Peyer's patch (tissue), 4 donors: ENCODE data around the gene CORO1C. TPM values are rescaled to one million over a fixed set of nuclear protein-coding genes. Genes with fewer than 3 reads are reported as not detected.
"Not testable (repeated sequence)": the region's sequence is repeated elsewhere in the genome, so short reads cannot be mapped to it uniquely, and the experiment has no call there.

Experiments
- DNase-seq, 3 donors: peaks; one replicate each; pipeline ENCODE4 v3.0.0-alpha.2; 2017 to 2019
- H3K27ac ChIP-seq, 4 donors: fragments of 200-600 bp; sonication (generic); one replicate each; pipeline ENCODE4 v1.5.1; 2016 to 2019
- H3K27me3 ChIP-seq, 2 donors: fragments of 200-600 bp; sonication (generic); one replicate each; pipeline ENCODE4 v1.5.1; 2019
- H3K36me3 ChIP-seq, 3 donors: fragments of 200-600 bp; sonication (generic); one replicate each; pipeline ENCODE4 v1.5.1; 2016 to 2019
- H3K4me1 ChIP-seq, 4 donors: fragments of 200-600 bp; sonication (generic); one replicate each; pipeline ENCODE4 v1.5.1; 2016 to 2019
- H3K4me3 ChIP-seq, 4 donors: fragments of 200-600 bp; sonication (generic); 1 replicate in 3 of 4; 2 replicates in 1 of 4; pipeline ENCODE4 v1.5.1; 2016 to 2019; ENCODE audit warnings: mild to moderate bottlenecking in 1 of 4
- H3K9me3 ChIP-seq, 4 donors: fragments of 200-600 bp; sonication (generic); one replicate each; pipeline ENCODE4 v1.5.1; 2016 to 2019; ENCODE audit warnings: mild to moderate bottlenecking in 1 of 4
- POLR2A ChIP-seq, 2 donors: fragments of 450-650 bp; IDR thresholded peaks; one replicate each; pipeline ENCODE4 v1.5.1; 2017; ENCODE audit warnings: antibody characterized with exemption in 2 of 2, mild to moderate bottlenecking in 2 of 2, moderate library complexity in 2 of 2
- total RNA-seq, 4 donors: library from RNA; depleted of rRNA; stranded (reverse); fragments of >200 nt; gene quantifications; one replicate each; pipeline ENCODE4 v1.1.0, GENCODE V29; 2016
- TF ChIP-seq, protein P1 (sequence below), 6 experiments: fragments of 450-650 bp in 4 of 6; fragments of 200-600 bp in 2 of 6; sonication (generic) in 1 of 6; IDR thresholded peaks; one replicate each; pipeline ENCODE4 v1.5.1; 2017 to 2019; ENCODE audit warnings: antibody characterized with exemption in 6 of 6, mild to moderate bottlenecking in 3 of 6, moderate library complexity in 1 of 6

The CORO1C gene
- total RNA-seq, 4 donors from 2014 or later = 76.3 to 144 (median 87.4) TPM

- TF ChIP-seq, protein P1, sequence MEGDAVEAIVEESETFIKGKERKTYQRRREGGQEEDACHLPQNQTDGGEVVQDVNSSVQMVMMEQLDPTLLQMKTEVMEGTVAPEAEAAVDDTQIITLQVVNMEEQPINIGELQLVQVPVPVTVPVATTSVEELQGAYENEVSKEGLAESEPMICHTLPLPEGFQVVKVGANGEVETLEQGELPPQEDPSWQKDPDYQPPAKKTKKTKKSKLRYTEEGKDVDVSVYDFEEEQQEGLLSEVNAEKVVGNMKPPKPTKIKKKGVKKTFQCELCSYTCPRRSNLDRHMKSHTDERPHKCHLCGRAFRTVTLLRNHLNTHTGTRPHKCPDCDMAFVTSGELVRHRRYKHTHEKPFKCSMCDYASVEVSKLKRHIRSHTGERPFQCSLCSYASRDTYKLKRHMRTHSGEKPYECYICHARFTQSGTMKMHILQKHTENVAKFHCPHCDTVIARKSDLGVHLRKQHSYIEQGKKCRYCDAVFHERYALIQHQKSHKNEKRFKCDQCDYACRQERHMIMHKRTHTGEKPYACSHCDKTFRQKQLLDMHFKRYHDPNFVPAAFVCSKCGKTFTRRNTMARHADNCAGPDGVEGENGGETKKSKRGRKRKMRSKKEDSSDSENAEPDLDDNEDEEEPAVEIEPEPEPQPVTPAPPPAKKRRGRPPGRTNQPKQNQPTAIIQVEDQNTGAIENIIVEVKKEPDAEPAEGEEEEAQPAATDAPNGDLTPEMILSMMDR (IDR thresholded peaks at IDR 0.05) = no peak
- no peak for TF ChIP-seq POLR2A (IDR thresholded peaks at IDR 0.05)
- peak overlapping the region in 3 of 4 donors; percentile 30 to 87 (median 43) for H3K27ac ChIP-seq
- no peak for DNase-seq
- H3K9me3 ChIP-seq = no peaks in the 10 kb centered on the region
- peaks cover 0 to 31% (median 12%) of the 10 kb centered on the region in 4 donors for H3K4me1 ChIP-seq
- no peaks in the 10 kb centered on the region for H3K36me3 ChIP-seq
- no peak overlapping the region for H3K4me3 ChIP-seq
- no peaks in the 10 kb centered on the region for H3K27me3 ChIP-seq
These were observed 64.0 kb downstream of the CORO1C start for GRCh38 chr12:108667349-108667748.

DNA sequence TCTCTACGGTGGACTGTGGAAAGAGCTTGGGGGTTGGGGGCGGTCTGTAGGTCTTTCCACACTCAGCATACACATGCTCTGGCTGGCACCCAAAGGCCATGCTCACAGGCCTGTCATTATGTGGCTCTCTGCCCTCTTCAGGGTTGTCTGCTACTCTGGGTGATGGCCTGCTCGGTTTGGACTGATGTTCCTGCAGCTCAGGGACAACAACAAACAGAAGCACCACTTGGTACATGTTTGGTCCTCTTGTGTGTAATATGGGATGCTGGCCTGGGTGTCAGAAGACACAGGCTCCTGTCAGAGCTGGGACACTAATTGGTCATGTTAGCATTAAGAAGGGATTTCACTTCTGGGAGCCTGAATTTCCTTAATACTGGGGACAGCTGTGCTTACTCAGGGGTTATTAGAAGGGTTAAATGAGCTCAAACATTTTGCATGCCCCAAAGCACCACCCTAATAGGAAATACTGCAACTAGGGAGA is 64.9 kb downstream of the CORO1C start:
- H3K27ac ChIP-seq = peak overlapping the region; percentile 30 to 87 (median 56)
- TF ChIP-seq, protein P1 (IDR thresholded peaks at IDR 0.05) = no peak
- no peak for TF ChIP-seq POLR2A (IDR thresholded peaks at IDR 0.05)
- no peaks in the 10 kb centered on the region for H3K36me3 ChIP-seq
- no peaks in the 10 kb centered on the region for H3K9me3 ChIP-seq
- H3K27me3 ChIP-seq = no peaks in the 10 kb centered on the region
- no peak overlapping the region for H3K4me3 ChIP-seq
- H3K4me1 ChIP-seq = peaks cover 0 to 31% (median 12%) of the 10 kb centered on the region in 4 donors
- DNase-seq = no peak

DNA sequence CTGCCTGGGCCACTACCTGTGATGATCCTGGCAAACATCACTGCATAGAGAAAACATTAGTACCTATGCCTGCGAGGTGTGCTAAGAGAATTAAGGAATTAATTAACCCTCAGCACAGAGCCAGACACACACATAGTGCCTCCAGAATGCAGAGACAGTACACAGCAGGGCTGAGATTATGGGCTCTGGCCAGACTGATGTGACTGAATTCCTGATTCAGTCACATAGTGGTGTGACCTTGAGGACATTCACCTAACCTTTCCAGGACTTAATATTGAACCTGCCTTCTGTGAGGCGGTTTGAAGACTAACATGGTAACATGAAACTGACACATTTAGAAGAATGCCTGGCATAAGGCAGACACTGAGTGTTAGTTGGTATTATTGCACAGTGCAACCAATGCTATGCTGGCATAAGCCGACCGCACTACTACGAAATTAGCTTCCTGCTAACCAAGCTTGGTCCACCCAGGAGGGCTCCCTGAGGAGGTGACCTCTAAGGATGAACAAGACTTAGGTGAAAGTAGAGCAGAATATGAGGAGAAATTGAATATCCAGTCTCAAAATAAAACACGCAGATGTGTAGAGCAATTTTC is 65.6 kb downstream of the CORO1C start:
- TF ChIP-seq, protein P1 (IDR thresholded peaks at IDR 0.05) = no peak
- no peak for TF ChIP-seq POLR2A (IDR thresholded peaks at IDR 0.05)
- Histone ChIP-seq H3K9me3 (no peaks in the 10 kb centered on the region), H3K36me3 (no peaks in the 10 kb centered on the region), H3K4me1 (peaks cover 0 to 31% (median 12%) of the 10 kb centered on the region in 4 donors), H3K4me3 (no peak overlapping the region), H3K27ac (peak overlapping the region; percentile 42 to 87 (median 56)), H3K27me3 (no peaks in the 10 kb centered on the region)
- DNase-seq = no peak

DNA sequence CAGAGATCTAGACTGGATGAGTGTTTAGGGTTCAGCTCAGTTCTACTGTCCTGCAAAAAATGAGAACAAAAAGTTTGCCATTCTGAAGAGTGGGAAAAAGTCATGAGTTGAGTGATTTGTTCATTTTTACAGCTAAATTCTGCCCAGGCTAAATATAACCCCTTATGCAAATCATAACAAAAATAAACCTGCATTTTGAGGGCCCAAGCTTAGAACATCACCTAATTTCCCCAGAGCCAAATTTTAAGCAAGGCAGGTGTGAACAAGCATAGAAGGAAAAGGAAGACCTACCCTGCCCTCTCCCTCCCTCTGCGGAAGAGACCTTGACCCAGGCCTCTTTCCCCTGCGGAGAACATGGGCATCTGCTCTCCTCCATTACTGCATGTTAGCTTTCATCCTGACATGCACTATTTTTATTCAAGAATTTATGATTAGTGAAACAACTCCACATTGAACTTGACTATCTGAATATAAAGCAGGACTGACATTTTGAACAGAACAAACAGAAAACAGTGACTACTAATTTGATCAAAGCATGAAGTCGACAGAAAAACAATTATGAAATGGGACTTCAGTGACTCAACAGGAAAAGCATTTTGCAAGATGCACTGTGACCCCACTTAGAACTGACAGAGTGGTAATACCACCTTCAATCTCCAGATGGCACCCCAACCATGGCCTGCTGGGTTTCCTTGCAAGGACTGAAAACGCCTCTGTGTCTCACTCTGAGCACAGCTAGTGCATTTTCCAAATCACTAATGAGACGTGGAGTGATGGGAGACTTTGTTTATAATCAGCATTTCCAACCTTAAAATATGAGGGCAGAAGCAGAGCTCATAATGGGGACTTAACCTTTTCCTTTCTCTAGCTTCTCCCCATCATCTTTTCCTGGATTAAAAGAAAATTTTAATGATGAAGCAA is 66.7 kb downstream of the CORO1C start:
- H3K27ac ChIP-seq = peak overlapping the region; percentile 61 to 87 (median 68)
- peaks cover 0 to 31% (median 12%) of the 10 kb centered on the region in 4 donors for H3K4me1 ChIP-seq
- no peaks in the 10 kb centered on the region for H3K9me3 ChIP-seq
- TF ChIP-seq, protein P1 (IDR thresholded peaks at IDR 0.05) = peak; percentile 89 to 99 (median 96)
- no peak for TF ChIP-seq POLR2A (IDR thresholded peaks at IDR 0.05)
- no peak overlapping the region for H3K4me3 ChIP-seq
- peaks cover 0 to 5% (median 0%) of the 10 kb centered on the region in 3 donors for H3K36me3 ChIP-seq
- DNase-seq = peak; percentile 66 to 94 (median 80)
- no peaks in the 10 kb centered on the region for H3K27me3 ChIP-seq

- peaks cover 0 to 10% (median 0%) of the 10 kb centered on the region in 3 donors for H3K36me3 ChIP-seq
- no peaks in the 10 kb centered on the region for H3K27me3 ChIP-seq
- peaks cover 0 to 30% (median 12%) of the 10 kb centered on the region in 4 donors for H3K4me1 ChIP-seq
- H3K9me3 ChIP-seq = no peaks in the 10 kb centered on the region
- no peak for DNase-seq
- peak overlapping the region; percentile 18 to 87 (median 65) for H3K27ac ChIP-seq
- H3K4me3 ChIP-seq = no peak overlapping the region
- TF ChIP-seq POLR2A (IDR thresholded peaks at IDR 0.05) = no peak
- TF ChIP-seq, protein P1 (IDR thresholded peaks at IDR 0.05) = no peak
These were observed 67.8 kb downstream of the CORO1C start for GRCh38 chr12:108663324-108664015.

DNA sequence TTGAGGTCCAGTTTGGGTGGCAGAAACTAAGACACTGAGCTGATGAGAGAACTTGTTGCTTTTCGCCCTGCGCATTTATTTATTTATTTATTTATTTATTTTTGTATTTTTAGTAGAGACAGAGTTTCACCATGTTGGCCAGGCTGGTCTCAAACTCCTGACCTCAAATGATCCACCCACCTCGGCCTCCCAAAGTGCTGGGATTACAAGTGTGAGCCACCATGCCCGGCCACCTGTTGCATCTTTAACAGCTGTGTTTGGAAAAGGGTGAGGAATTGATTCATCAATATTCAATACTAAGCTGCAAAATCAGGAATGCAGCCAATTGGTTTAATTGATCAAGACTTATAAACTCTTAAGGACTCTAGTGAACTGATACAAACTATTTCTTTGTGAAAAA is 73.2 kb downstream of the CORO1C start:
- not testable (repeated sequence) for H3K27me3 ChIP-seq, H3K4me1 ChIP-seq, H3K9me3 ChIP-seq, H3K27ac ChIP-seq, H3K4me3 ChIP-seq, DNase-seq
- H3K36me3 ChIP-seq = peaks cover 0 to 44% (median 0%) of the 10 kb centered on the region in 3 donors
